GM10847 (cell line): Measurements from ENCODE around the gene CARNS1.

ENCODE experiments used
- POLR2A ChIP-seq: IDR thresholded peaks from 2 replicates; pipeline ENCODE4 v1.6.1; 2011; ENCODE audit not compliant: insufficient read length; ENCODE audit errors: extremely low read depth

The CARNS1 gene

DNA sequence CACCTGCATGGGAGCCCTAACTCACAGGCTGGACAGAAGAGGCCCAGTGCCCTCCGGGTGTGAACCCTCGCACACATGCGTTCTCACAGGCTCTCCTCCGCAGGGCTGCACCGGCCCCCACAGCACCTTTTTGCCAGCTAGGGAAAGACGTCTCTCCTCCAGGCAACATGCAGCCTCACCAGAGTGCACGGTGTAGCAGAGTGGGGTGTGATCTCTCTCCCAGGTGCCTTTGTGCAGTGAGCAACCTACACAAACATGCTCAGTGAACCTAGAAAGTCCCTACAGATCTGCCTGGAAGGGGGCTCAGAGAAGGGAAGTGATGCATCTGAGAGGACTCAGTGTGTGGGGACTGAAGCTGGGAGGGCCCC, 3.7 kb upstream of the CARNS1 start:
- TF ChIP-seq POLR2A, result no peak

DNA sequence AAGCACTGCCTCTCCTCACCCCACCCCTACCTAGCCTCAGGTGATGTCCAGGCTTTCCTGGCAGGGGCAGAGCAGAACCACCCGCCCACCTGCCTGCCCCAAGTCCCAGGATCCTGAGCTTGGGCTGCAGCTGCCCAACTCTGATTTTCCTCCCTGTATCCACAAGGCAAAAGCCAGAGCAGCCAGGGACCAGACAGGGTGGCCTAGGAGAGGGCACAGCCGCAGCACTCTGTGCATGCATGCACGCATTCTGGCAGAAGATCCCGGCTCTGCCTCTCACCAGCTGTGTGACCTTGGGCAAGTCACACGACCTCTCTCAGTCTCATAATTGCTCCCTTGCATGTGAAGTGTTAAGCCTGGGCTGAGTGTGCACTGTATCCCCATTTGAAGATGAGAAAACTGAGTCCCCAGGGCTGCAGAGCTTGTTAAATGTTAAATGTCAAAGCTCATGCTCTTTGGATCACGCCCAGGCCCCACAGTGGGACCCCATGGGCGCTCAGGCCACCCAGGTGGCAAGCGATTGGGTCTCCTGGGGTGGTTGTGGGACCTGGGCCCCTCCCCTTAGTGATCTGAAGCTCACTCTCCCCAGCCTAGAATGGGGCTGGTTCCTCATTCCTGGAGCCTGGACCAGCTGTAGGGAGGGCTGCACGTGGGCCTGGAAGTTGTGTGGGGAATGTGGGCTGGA, 2.8 kb upstream of the CARNS1 start:
- TF ChIP-seq POLR2A, result no peak

DNA sequence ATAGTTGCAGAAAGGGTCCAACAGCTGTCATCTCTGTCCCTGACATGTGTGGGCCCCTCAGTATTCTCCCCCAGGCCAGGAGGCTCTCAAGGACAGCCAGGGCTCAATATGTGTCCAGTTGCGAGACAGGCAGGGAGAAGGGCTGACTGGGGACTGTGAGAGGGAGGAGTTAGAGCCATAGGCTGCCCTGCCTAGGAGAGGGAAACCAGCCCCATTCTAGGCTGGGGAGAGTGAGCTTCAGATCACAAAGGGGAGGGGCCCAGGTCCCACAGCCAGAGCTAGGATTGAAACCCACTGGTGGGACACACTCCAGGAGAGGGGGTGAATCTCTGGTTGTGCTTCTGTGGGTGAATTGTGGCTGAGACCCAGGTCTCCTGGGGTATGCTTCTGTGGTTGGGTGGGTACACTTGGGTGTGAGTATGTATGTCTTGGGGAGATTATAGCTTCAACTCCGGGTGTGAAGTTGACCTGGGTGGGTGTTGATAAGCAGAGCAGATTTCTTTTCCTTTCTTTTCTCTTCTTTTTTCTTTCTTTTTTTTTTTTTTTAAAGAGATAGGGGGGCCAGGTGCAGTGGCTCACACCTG, 2.1 kb upstream of the CARNS1 start:
- TF ChIP-seq POLR2A, result no peak

DNA sequence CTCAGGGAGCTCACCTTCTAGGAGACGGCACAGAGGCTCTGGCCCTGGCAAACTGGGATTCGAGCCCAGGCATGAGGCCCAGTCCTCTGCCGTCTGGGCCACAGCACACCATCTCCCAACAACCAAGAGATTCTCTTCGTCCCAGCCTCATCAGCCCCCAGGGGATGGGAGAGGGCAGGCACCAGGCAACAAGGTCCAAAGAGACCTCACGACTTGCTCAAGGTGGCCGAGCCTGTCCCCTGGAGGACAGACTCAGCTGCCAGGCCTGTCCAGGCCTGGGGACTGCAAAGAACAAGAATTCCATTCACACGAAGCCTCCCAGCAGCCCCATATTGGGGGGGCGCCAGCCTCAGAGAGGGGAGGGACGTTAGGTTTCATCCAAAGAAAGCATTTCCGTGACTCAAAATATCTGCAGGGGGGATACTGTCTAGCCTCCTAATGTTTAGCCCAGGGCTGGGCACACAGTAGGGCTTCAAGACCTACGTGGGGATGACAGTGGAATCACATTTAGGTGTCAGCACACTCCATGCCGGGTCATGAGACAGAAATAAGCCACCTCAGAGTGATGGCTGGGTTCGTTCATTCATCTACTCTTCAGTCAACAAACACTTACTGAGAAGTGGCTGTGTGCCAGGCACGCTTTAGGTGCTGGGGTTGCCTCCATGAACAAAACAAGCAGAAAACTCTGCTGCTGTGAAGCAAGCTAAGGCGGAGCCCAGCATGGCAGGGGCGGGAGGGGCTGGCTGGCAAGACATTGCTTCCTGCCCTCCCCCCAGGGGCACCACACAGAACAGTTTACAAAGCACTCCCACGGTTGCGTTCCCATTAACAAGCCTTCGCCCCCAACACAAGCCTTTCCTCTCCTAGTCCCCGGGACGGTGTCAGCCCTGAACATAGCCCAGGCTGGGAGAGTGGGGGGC, 1.2 kb downstream of the CARNS1 start:
- TF ChIP-seq POLR2A, result no peak

DNA sequence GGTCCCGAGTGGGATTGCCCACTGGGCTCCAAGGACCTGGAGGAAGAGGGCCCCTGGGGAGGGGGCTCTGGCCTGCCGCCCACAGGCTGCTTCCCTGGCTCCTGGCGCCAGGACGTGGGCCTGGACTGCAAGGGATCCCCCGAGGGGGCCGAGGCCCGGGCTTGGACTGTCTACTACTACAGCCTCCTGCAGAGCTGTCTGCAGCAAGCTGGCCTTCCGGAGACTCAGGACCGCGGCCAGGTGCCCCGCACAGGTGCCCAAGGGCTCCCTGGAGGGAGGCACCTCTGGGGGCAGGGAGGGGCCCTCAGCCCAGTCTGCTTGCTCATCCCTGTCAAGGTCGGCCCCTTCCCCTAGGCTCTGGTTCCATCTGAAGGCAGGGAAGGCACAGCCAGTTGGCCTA, 1.9 kb downstream of the CARNS1 start:
- no peak for TF ChIP-seq POLR2A

DNA sequence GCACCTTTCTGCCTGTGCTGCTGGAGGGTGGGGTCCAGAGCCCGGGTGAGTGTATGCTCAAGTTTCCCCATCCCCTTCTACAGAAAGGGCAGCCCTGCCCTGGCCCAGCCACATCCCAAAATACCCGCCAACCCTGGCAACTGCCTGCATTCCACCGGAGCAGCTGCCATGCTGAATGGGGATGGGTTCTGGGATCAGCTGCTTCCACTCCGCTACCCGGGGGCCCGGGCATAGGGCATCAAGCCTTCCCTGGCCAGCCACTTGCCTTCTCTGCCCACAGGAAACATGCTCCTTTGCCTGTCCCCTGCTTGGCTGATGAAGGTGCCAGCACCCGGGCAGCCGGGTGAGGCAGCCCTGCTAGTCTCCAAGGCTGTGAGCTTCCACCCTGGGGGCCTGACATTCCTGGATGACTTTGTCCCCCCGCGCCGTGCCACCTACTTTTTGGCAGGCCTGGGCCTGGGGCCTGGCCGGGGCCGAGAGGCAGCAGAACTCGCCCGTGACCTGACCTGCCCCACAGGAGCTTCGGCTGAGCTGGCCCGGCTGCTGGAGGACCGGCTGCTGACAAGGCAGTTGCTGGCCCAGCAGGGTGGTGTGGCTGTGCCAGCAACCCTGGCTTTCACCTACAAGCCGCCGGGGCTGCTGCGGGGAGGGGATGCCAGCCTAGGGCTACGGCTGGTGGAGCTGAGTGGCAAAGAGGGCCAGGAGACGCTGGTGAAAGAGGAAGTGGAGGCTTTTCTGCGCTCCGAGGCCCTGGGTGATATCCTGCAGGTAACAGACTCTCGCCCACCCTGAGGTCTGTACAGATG, 3.2 kb downstream of the CARNS1 start:
- no peak for TF ChIP-seq POLR2A

DNA sequence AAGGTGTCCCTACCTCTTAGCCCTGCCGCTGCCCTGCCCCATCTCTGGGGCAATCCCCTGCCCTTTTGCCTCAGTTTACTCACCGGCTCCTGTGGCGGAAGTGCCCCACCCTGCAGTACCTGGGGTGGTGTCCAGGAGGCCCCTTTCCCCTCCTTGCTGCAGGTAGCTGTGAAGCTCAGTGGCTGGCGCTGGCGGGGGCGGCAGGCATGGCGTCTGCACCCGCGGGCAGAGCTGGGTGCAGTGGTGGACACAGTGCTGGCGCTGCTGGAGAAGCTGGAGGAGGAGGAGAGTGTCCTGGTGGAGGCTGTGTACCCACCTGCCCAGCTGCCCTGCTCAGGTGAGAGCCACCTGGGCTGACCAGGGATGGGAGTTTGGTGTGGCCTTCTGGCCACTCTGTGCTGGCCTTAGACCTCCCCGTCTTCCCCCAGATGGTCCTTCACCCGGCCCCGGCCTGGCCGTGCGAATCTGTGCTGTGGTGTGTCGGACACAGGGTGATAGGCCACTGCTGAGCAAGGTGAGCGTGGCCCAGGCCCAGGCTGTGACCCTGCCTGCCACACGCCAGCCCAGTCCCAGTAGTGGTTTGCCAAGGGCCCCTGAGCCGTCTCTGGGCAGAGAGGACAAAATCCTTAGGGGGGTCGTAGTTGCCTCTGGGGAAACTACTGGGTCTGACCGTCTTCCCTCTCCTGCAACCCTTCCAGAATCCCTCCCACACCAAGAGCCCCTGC, 4.0 kb downstream of the CARNS1 start:
- TF ChIP-seq POLR2A, result no peak

DNA sequence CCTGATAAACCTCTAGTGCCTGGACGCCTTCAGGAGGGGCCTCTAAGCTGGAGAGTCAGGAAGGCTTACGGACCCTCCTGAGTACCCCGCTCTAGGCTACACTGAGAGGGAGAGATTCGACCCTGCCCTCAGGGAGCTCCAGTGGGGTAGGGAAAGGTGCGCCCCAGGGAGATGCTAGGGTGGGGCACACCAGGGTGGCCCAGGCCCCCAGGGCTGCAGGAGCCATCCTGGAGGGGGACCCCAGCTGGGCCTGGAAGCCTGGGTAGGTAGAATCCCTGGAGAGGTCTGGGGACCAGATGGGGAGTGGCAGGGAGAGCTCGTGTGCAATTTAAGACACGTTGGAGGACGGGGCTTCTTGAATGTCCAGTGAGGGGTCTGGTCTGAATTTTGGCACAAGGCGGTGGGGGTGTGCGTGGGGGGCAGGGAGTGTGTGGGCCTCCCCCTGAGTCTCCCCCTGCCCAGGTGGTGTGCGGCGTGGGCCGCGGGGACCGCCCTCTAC, 4.7 kb downstream of the CARNS1 start:
- no peak for TF ChIP-seq POLR2A

DNA sequence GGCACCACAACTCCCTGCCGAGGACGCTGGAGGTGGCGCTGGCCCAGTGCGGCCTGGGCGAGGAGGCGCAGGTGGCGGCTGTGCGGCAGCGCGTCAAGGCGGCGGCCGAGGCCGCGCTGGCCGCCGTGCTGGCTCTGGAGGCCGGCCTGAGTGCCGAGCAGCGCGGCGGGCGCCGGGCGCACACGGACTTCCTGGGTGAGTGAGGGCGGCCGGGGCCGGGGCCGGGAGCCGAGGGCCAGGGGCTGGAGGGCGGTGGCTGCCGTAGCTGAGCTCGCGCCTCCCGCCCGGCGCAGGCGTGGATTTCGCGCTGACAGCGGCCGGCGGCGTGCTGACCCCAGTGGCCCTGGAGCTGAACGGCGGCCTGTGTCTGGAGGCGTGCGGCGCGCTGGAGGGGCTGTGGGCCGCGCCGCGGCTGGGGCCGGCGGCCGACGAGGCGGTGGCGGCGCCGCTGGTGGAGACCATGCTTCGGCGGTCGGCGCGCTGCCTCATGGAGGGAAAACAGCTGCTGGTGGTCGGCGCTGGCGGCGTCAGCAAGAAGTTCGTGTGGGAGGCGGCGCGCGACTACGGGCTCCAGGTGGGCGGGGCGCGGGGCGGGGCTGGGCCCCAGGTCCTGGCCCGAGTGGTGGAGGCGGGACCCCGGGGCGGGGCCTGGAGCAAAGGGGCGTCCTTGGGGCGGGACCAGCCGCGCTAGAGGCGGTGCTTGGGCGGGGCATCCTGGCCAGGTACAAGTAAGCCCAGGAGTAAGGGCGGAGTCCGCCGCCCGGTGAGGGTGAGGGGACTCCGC, 5.4 kb downstream of the CARNS1 start:
- peak; percentile 52 for TF ChIP-seq POLR2A

DNA sequence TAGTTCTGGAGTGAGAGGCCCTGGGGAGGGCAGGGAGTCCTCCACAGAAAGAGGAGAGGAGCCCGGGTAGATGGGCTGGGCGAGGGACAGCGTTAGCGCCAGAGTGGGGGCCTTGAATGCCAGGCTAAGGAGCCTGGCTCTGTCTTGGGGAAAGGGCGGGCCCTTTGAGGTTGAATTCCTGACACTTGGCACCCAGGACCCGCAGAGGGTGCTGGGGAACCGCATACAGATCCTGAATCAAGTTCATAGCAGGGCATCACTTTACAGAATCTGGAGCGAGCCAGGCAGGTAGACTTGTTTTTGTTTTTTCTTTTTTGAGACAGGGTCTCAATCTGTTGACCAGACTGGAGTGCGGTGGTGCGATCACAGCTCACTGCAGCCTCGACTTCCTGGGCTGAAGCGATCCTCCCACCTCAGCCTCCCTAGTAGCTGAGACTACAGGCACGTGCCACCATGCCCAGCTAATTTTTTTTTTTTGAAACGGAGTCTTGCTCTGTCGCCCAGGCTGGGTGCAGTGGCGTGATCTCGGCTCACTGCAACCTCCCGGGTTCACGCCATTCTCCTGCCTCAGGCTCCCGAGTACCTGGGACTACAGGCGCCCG, 6.1 kb downstream of the CARNS1 start:
- TF ChIP-seq POLR2A, result no peak

DNA sequence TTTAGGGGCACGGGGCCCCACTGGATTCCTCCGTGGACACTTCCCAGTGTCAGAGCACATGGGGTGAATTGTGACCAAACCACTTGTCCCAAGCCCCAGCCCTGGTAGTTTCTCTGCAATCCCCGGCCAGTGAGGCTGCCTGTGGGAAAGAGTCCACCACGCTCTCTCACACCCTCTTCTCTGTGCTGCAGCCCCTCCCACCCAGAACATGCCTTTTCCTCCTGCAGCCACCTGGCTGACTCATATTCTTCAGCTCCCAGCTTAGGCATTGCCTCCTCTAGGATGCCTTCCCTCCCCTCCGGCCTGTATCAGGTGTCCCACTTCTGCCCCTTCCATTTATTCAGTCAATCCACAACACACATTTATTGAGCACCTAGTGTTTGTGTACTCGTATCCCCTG, 7.4 kb downstream of the CARNS1 start:
- TF ChIP-seq POLR2A, result no peak

DNA sequence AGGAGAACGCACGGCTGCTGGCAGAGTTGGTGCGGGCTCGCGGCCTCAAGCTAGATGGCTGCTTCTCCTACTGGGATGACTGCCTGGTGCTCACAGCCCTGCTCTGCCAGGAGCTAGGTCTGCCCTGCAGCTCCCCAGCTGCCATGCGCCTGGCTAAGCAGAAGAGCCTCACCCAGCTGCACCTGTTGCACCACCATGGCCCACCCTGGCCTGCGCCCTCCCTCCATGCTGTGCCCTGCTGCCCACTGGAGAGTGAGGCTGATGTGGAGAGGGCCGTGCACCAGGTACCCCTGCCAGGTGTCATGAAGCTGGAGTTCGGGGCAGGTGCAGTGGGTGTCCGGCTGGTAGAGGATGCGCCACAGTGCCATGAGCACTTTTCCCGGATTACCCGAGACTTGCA, 8.0 kb downstream of the CARNS1 start:
- no peak for TF ChIP-seq POLR2A

DNA sequence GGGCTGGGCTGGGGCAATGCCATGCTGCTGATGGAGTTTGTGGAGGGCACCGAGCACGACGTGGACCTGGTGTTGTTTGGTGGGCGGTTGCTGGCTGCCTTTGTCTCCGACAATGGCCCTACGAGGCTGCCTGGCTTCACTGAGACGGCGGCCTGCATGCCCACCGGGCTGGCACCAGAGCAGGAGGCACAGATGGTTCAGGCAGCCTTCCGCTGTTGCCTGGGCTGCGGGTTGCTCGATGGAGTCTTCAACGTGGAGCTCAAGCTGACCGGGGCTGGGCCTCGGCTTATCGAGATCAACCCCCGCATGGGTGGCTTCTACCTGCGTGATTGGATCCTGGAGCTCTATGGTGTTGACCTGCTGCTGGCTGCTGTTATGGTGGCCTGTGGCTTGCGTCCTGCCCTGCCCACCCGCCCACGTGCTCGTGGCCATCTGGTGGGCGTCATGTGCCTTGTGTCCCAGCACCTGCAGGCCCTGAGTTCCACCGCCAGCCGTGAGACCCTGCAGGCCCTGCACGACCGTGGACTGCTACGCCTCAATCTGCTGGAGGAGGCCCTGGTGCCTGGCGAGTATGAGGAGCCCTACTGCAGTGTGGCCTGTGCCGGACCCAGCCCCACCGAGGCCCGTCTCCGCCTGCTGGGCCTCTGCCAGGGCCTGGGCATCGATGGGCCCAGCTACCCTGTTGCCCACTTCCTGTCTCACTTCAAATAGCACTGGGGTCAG, 8.6 kb downstream of the CARNS1 start:
- no peak for TF ChIP-seq POLR2A
